CD4-positive, CD25-positive, alpha-beta regulatory T cell (primary cell): ENCODE results near the gene CRACDL. TPM values are rescaled to one million over a fixed set of nuclear protein-coding genes. Genes with fewer than 3 reads are reported as not detected.

Source experiments
- ATAC-seq, 2 donors: fragments of 150-1000 bp; cut with Tn5 transposase; one replicate each; pipeline ENCODE4 v1.10.0; 2021; ENCODE audit warnings: low read depth in 2 of 2, moderate number of reproducible peaks in 2 of 2, moderate library complexity in 1 of 2
- DNase-seq, 3 donors: peaks; one replicate each; pipeline versions ENCODE4 v3.0.0 to v3.0.0-alpha.2; 2012 to 2022; ENCODE audit warnings: mixed read lengths in 1 of 3
- H3K27ac ChIP-seq: one replicate; pipeline ENCODE4 v1.7.0; 2013; ENCODE audit warnings: mild to moderate bottlenecking, low read length; ENCODE audit not compliant: insufficient read depth, poor library complexity, severe bottlenecking
- H3K27me3 ChIP-seq: one replicate; pipeline ENCODE4 v1.7.0; 2013; ENCODE audit warnings: low read length; ENCODE audit not compliant: control insufficient read depth, insufficient read depth
- H3K36me3 ChIP-seq: one replicate; pipeline ENCODE4 v1.7.0; 2013; ENCODE audit warnings: mild to moderate bottlenecking, low read length, moderate library complexity; ENCODE audit not compliant: control insufficient read depth, insufficient read depth
- H3K4me1 ChIP-seq: 2 replicates; pipeline ENCODE4 v1.7.0; 2013; ENCODE audit warnings: mild to moderate bottlenecking, low read length; ENCODE audit not compliant: insufficient read depth, control insufficient read depth, poor library complexity, severe bottlenecking
- H3K4me3 ChIP-seq: one replicate; pipeline ENCODE4 v1.7.0; 2013; ENCODE audit warnings: low read depth, mild to moderate bottlenecking, low read length, moderate library complexity
- H3K9me3 ChIP-seq, 2 experiments: 1 replicate in 1 of 2; 2 replicates in 1 of 2; pipeline ENCODE4 v1.7.0; 2013; ENCODE audit warnings: low read length in 2 of 2, mild to moderate bottlenecking in 1 of 2, moderate library complexity in 1 of 2; ENCODE audit not compliant: control insufficient read depth in 2 of 2
- H3K27ac Mint-ChIP-seq, 3 donors: one replicate each; pipeline ENCODE4 v1.8.0; 2020 to 2022; ENCODE audit warnings: mild to moderate bottlenecking in 3 of 3, mixed read lengths in 3 of 3, moderate library complexity in 2 of 3
- H3K27me3 Mint-ChIP-seq: one replicate; pipeline ENCODE4 v1.8.0; 2022; ENCODE audit warnings: mild to moderate bottlenecking, mixed read lengths
- H3K36me3 Mint-ChIP-seq: one replicate; pipeline ENCODE4 v1.8.0; 2020; ENCODE audit warnings: mixed read lengths
- H3K4me1 Mint-ChIP-seq, 4 donors: one replicate each; pipeline ENCODE4 v1.8.0; 2020 to 2022; ENCODE audit warnings: mixed read lengths in 4 of 4, mild to moderate bottlenecking in 1 of 4
- H3K4me3 Mint-ChIP-seq, 4 donors: one replicate each; pipeline ENCODE4 v1.8.0; 2020 to 2022; ENCODE audit warnings: mild to moderate bottlenecking in 4 of 4, mixed read lengths in 4 of 4, moderate library complexity in 3 of 4
- H3K9me3 Mint-ChIP-seq, 7 donors: one replicate each; pipeline ENCODE4 v1.8.0; 2020 to 2022; ENCODE audit warnings: mixed read lengths in 7 of 7, mild to moderate bottlenecking in 3 of 7, moderate library complexity in 2 of 7
- polyA plus RNA-seq, 4 donors: library from polyadenylated mRNA; unstranded; fragments of 300-500 nt; fragmentation: Illumina TruSeq; gene quantifications; one replicate each; pipeline ENCODE4 v1.2.3, GENCODE V29; 2021
- total RNA-seq: library from RNA; stranded (reverse); gene quantifications from one replicate; pipeline ENCODE4 v1.2.3, GENCODE V29; 2022

CRACDL gene
- total and polyA plus RNA-seq, 5 donors from 2014 or later = 0.10 to 0.18 (median 0.16) TPM

GRCh38 chr2:98816281-98816680 is 119.7 kb downstream of the CRACDL start:
- H3K9me3 Mint-ChIP-seq = peaks cover 0 to 1% (median 0%) of the 10 kb centered on the region in 7 donors
- Histone ChIP-seq H3K36me3 (no peaks in the 10 kb centered on the region), H3K9me3 (no peaks in the 10 kb centered on the region), H3K27me3 (peaks cover 11% of the 10 kb centered on the region), H3K27ac (no peak overlapping the region), H3K4me1 (no peaks in the 10 kb centered on the region), H3K4me3 (no peak overlapping the region)
- peak overlapping the region in 1 of 3 donors; percentile 4 for H3K27ac Mint-ChIP-seq
- H3K36me3 Mint-ChIP-seq = no peaks in the 10 kb centered on the region
- no peak overlapping the region for H3K4me3 Mint-ChIP-seq
- H3K27me3 Mint-ChIP-seq = peaks cover 38% of the 10 kb centered on the region
- no peak for DNase-seq
- no peak for ATAC-seq
- peaks cover 0 to 12% (median 0%) of the 10 kb centered on the region in 4 donors for H3K4me1 Mint-ChIP-seq

- no peaks in the 10 kb centered on the region for H3K9me3 Mint-ChIP-seq
- Histone ChIP-seq H3K4me3 (no peak overlapping the region), H3K27ac (no peak overlapping the region), H3K36me3 (no peaks in the 10 kb centered on the region), H3K27me3 (peaks cover 11% of the 10 kb centered on the region), H3K9me3 (no peaks in the 10 kb centered on the region), H3K4me1 (no peaks in the 10 kb centered on the region)
- H3K4me1 Mint-ChIP-seq = peaks cover 0 to 10% (median 0%) of the 10 kb centered on the region in 4 donors
- peaks cover 34% of the 10 kb centered on the region for H3K27me3 Mint-ChIP-seq
- ATAC-seq = no peak
- H3K27ac Mint-ChIP-seq = no peak overlapping the region
- no peaks in the 10 kb centered on the region for H3K36me3 Mint-ChIP-seq
- no peak for DNase-seq
- no peak overlapping the region for H3K4me3 Mint-ChIP-seq
Observed at GRCh38 chr2:98815795-98816194, 120.2 kb downstream of the CRACDL start.

GRCh38 chr2:98811766-98812165 is 124.3 kb downstream of the CRACDL start:
- no peaks in the 10 kb centered on the region for H3K36me3 Mint-ChIP-seq
- no peak for DNase-seq
- H3K4me1 Mint-ChIP-seq = peaks cover 0 to 7% (median 3%) of the 10 kb centered on the region in 4 donors
- no peak for ATAC-seq
- H3K9me3 Mint-ChIP-seq = no peaks in the 10 kb centered on the region
- H3K4me3 ChIP-seq = no peak overlapping the region
- H3K27me3 Mint-ChIP-seq = peaks cover 31% of the 10 kb centered on the region
- H3K36me3 ChIP-seq = no peaks in the 10 kb centered on the region
- no peak overlapping the region for H3K27ac ChIP-seq
- H3K27me3 ChIP-seq = peaks cover 13% of the 10 kb centered on the region
- H3K4me1 ChIP-seq = no peaks in the 10 kb centered on the region
- H3K27ac Mint-ChIP-seq = no peak overlapping the region
- no peaks in the 10 kb centered on the region for H3K9me3 ChIP-seq
- H3K4me3 Mint-ChIP-seq = peak overlapping the region in 1 of 4 donors; percentile 62

- ATAC-seq (no peak), DNase-seq (no peak)
- Histone ChIP-seq H3K4me1 (no peaks in the 10 kb centered on the region), H3K36me3 (no peaks in the 10 kb centered on the region), H3K9me3 (no peaks in the 10 kb centered on the region), H3K4me3 (no peak overlapping the region), H3K27ac (no peak overlapping the region), H3K27me3 (peaks cover 7% of the 10 kb centered on the region)
- H3K27ac Mint-ChIP-seq = no peak overlapping the region
- H3K9me3 Mint-ChIP-seq = no peaks in the 10 kb centered on the region
- H3K36me3 Mint-ChIP-seq = no peaks in the 10 kb centered on the region
- H3K4me1 Mint-ChIP-seq = peaks cover 0 to 7% (median 3%) of the 10 kb centered on the region in 4 donors
- peaks cover 20% of the 10 kb centered on the region for H3K27me3 Mint-ChIP-seq
- no peak overlapping the region for H3K4me3 Mint-ChIP-seq
Observed at GRCh38 chr2:98810588-98810928, 125.5 kb downstream of the CRACDL start.

- Mint-ChIP-seq H3K36me3 (no peaks in the 10 kb centered on the region), H3K4me3 (no peak overlapping the region), H3K4me1 (peaks cover 0 to 7% (median 4%) of the 10 kb centered on the region in 4 donors), H3K27ac (no peak overlapping the region), H3K27me3 (peaks cover 17% of the 10 kb centered on the region), H3K9me3 (no peaks in the 10 kb centered on the region)
- peaks cover 3% of the 10 kb centered on the region for H3K27me3 ChIP-seq
- H3K4me3 ChIP-seq = no peak overlapping the region
- ATAC-seq = no peak
- H3K4me1 ChIP-seq = no peaks in the 10 kb centered on the region
- DNase-seq = no peak
- no peaks in the 10 kb centered on the region for H3K36me3 ChIP-seq
- no peak overlapping the region for H3K27ac ChIP-seq
- no peaks in the 10 kb centered on the region for H3K9me3 ChIP-seq
Observed at GRCh38 chr2:98809878-98810587, 126.0 kb downstream of the CRACDL start.

GRCh38 chr2:98809116-98809515 is 126.9 kb downstream of the CRACDL start:
- no peaks in the 10 kb centered on the region for H3K36me3 ChIP-seq
- no peak for DNase-seq
- H3K4me3 Mint-ChIP-seq = no peak overlapping the region
- H3K9me3 ChIP-seq = no peaks in the 10 kb centered on the region
- no peak overlapping the region for H3K27ac Mint-ChIP-seq
- ATAC-seq = no peak
- peaks cover 0 to 9% (median 4%) of the 10 kb centered on the region in 4 donors for H3K4me1 Mint-ChIP-seq
- H3K27me3 Mint-ChIP-seq = peaks cover 14% of the 10 kb centered on the region
- H3K27me3 ChIP-seq = peaks cover 3% of the 10 kb centered on the region
- H3K4me1 ChIP-seq = no peaks in the 10 kb centered on the region
- no peaks in the 10 kb centered on the region for H3K36me3 Mint-ChIP-seq
- no peaks in the 10 kb centered on the region for H3K9me3 Mint-ChIP-seq
- H3K27ac ChIP-seq = no peak overlapping the region
- H3K4me3 ChIP-seq = no peak overlapping the region

GRCh38 chr2:98808546-98808945 is 127.5 kb downstream of the CRACDL start:
- Mint-ChIP-seq H3K4me3 (no peak overlapping the region), H3K9me3 (no peaks in the 10 kb centered on the region), H3K27me3 (peaks cover 14% of the 10 kb centered on the region), H3K27ac (no peak overlapping the region), H3K4me1 (peaks cover 0 to 9% (median 4%) of the 10 kb centered on the region in 4 donors), H3K36me3 (no peaks in the 10 kb centered on the region)
- ATAC-seq (no peak), DNase-seq (no peak)
- H3K9me3 ChIP-seq = no peaks in the 10 kb centered on the region
- H3K27ac ChIP-seq = no peak overlapping the region
- H3K4me1 ChIP-seq = no peaks in the 10 kb centered on the region
- peaks cover 3% of the 10 kb centered on the region for H3K27me3 ChIP-seq
- no peak overlapping the region for H3K4me3 ChIP-seq
- H3K36me3 ChIP-seq = no peaks in the 10 kb centered on the region

GRCh38 chr2:98807929-98808328 is 128.1 kb downstream of the CRACDL start:
- H3K4me1 Mint-ChIP-seq = peaks cover 0 to 9% (median 4%) of the 10 kb centered on the region in 4 donors
- no peak overlapping the region for H3K27ac ChIP-seq
- DNase-seq = no peak
- no peaks in the 10 kb centered on the region for H3K36me3 ChIP-seq
- H3K4me3 ChIP-seq = no peak overlapping the region
- no peaks in the 10 kb centered on the region for H3K9me3 ChIP-seq
- no peak for ATAC-seq
- H3K36me3 Mint-ChIP-seq = no peaks in the 10 kb centered on the region
- no peak overlapping the region for H3K4me3 Mint-ChIP-seq
- peaks cover 3% of the 10 kb centered on the region for H3K27me3 ChIP-seq
- no peak overlapping the region for H3K27ac Mint-ChIP-seq
- peaks cover 14% of the 10 kb centered on the region for H3K27me3 Mint-ChIP-seq
- H3K4me1 ChIP-seq = no peaks in the 10 kb centered on the region
- H3K9me3 Mint-ChIP-seq = no peaks in the 10 kb centered on the region
